OCI-LY7 (cell line): ENCODE data around the gene KCTD2.

ENCODE experiments used
- CTCF ChIP-seq: fragments of 200-600 bp; sonication (generic); conservative IDR thresholded peaks from 2 replicates; pipeline ENCODE4 v1.5.1; 2014; ENCODE audit warnings: mild to moderate bottlenecking, antibody characterized with exemption, low read length, moderate library complexity, mixed read lengths
- EZH2phosphoT487 ChIP-seq: fragments of 200-600 bp; sonication (generic); IDR thresholded peaks from 2 replicates; pipeline ENCODE4 v1.6.1; 2018; ENCODE audit warnings: low read depth, borderline replicate concordance, mild to moderate bottlenecking, mixed run types, antibody characterized with exemption, low read length, moderate library complexity, mixed read lengths

- TF ChIP-seq CTCF: no peak
- no peak for TF ChIP-seq EZH2phosphoT487
Measured at GRCh38 chr17:75047398-75048098, 523 bp downstream of the KCTD2 start.
